Measurements from ENCODE around the gene ZNF432. TPM values are rescaled to one million over a fixed set of nuclear protein-coding genes. Genes with fewer than 3 reads are reported as not detected.
"Not testable (repeated sequence)": the region's sequence is repeated elsewhere in the genome, so short reads cannot be mapped to it uniquely, and the experiment has no call there.

The ZNF432 gene
- total RNA-seq, 6 donors from 2014 or later: 8.4 to 16.3 (median 12.8) TPM

DNA sequence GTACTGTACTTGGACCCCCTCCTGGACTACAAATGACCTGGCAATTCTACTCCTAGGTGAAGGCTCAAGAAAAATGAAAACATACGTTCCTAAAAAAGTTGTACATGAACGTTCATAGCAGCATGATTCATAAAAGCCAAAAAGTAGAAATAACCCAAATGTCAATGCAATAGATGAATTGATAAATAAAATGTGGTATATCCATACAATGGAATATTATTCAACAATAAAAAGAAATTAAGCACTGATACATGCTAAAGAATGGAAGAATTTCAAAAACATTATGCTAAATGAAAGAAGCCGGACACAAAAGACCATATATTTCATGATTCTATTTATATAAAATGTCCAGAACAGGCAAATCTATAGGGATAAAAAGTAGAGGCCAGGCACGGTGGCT is 9.5 kb downstream of the ZNF432 start:
- ATAC-seq (ENCODE audit: low FRiP score in 2 of 2): no peak
- Histone ChIP-seq H3K4me3 (no peak overlapping the region), H3K36me3 (peaks cover 57 to 92% (median 81%) of the 10 kb centered on the region in 4 donors), H3K4me1 (no peaks in the 10 kb centered on the region), H3K27ac (no peak overlapping the region), H3K27me3 (no peaks in the 10 kb centered on the region), H3K9me3 (peaks cover 67 to 90% (median 83%) of the 10 kb centered on the region in 4 donors)
- DNase-seq: no peak
- TF ChIP-seq POLR2AphosphoS5 (IDR thresholded peaks at IDR 0.05): no peak
- no peak for TF ChIP-seq EP300 (IDR thresholded peaks at IDR 0.05)
- no peak for TF ChIP-seq CTCF (IDR thresholded peaks at IDR 0.05)
- TF ChIP-seq POLR2A (IDR thresholded peaks at IDR 0.05): no peak
- 93 to 95% methylated on average over 4 of the region's 4 CpGs for WGBS, 2 donors

GRCh38 chr19:52034051-52034728 is 14.4 kb downstream of the ZNF432 start:
- H3K27me3 ChIP-seq: no peaks in the 10 kb centered on the region
- 96 to 98% methylated on average over 12 of the region's 12 CpGs for WGBS, 2 donors
- ATAC-seq (ENCODE audit: low FRiP score in 2 of 2): no peak
- H3K4me3 ChIP-seq: no peak overlapping the region
- H3K27ac ChIP-seq: no peak overlapping the region
- H3K36me3 ChIP-seq: peaks cover 36 to 57% (median 55%) of the 10 kb centered on the region in 4 donors
- no peak for TF ChIP-seq POLR2AphosphoS5 (IDR thresholded peaks at IDR 0.05)
- TF ChIP-seq EP300 (IDR thresholded peaks at IDR 0.05): no peak
- TF ChIP-seq CTCF (IDR thresholded peaks at IDR 0.05): no peak
- TF ChIP-seq POLR2A (IDR thresholded peaks at IDR 0.05): no peak
- no peaks in the 10 kb centered on the region for H3K4me1 ChIP-seq
- no peak for DNase-seq
- H3K9me3 ChIP-seq: peaks cover 76 to 91% (median 87%) of the 10 kb centered on the region in 4 donors

DNA sequence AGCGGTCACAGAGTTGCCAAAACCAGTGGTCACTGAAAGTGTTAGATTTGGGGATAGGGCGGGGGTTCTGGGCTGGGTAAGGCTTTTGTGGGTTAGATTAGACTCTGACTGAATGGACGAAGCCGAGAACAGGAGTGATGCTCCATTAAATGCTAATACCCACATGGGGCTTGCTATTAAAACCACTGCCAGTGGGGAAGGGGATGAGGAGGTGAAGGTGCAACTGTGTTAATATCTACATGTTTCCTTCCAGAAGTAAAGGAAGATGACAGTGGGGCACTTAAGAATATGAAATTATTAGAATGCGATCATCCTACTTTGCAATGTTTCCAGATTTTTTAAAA is 19.9 kb downstream of the ZNF432 start:
- Histone ChIP-seq H3K27me3 (no peaks in the 10 kb centered on the region), H3K4me1 (peaks cover 7 to 14% (median 11%) of the 10 kb centered on the region in 4 donors), H3K4me3 (peak overlapping the region; percentile 48 to 80 (median 62)), H3K36me3 (peaks cover 10 to 23% (median 19%) of the 10 kb centered on the region in 4 donors), H3K9me3 (peaks cover 38 to 60% (median 53%) of the 10 kb centered on the region in 4 donors), H3K27ac (peak overlapping the region; percentile 90 to 93 (median 92))
- 23 to 25% methylated on average over 5 of the region's 5 CpGs for WGBS, 2 donors
- TF ChIP-seq POLR2AphosphoS5 (IDR thresholded peaks at IDR 0.05): no peak
- TF ChIP-seq CTCF (IDR thresholded peaks at IDR 0.05): no peak
- no peak for TF ChIP-seq POLR2A (IDR thresholded peaks at IDR 0.05)
- TF ChIP-seq EP300 (IDR thresholded peaks at IDR 0.05): no peak
- peak; percentile 23 to 38 for ATAC-seq (ENCODE audit: low FRiP score in 2 of 2)
- DNase-seq: no peak

DNA sequence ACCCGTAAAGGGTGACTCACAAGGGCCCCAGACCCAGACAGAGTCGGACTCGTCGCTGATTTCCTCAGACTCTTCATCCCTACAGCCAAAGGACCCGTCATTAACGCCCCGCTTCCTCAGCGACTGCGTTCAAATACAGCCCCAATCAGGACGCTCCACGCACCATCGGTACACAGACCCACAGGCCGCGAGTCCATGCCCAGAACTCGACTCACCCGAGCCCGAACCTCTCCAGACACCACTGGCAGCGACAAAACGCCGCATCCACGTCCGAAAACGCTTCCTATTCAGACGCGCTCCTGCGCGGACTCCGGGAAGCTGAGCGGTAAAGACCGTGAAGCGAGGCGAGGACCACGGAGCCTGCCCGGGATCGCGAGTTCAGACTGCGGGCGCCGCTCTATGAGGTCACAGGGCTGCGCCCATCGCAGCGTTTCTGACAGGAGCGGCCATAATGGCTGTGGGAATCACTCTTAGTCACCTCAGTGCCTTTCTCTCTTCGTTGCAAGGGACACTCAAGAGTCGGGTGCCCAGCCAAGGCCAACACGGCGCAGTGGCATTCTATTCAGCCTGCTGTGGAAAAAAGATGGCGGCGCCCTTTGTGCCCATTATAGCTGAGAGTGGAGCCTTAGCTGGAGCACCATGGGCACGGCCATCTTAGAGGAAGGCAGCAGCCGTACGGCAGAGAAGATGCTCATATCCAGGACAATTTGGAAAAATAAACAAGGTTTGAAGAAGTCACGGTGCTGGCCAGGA is 20.4 kb downstream of the ZNF432 start, which contains the start of gene ZNF614:
ZNF614 (minus strand) TSS at position 353 of the 753 bp plus-strand sequence. CDS start 2,634 bp downstream, outside the sequence.
- H3K4me3 ChIP-seq: peak within 1 kb of the TSS; percentile 48 to 80 (median 62)
- TF ChIP-seq POLR2A (IDR thresholded peaks at IDR 0.05) (peak in 2 of 4 donors; percentile 72 to 77), POLR2AphosphoS5 (IDR thresholded peaks at IDR 0.05) (peak; percentile 76 to 83), EP300 (IDR thresholded peaks at IDR 0.05) (no peak), CTCF (IDR thresholded peaks at IDR 0.05) (peak in 1 of 6 experiments; percentile 7)
- H3K27me3 ChIP-seq: no peaks in the 10 kb centered on the region
- H3K4me1 ChIP-seq: peaks cover 7 to 14% (median 11%) of the 10 kb centered on the region in 4 donors
- peaks cover 10 to 26% (median 23%) of the 10 kb centered on the region in 4 donors for H3K36me3 ChIP-seq
- WGBS, 2 donors: 1 to 3% methylated on average over 30 to 53 of the region's 53 CpGs
- peak; percentile 88 to 96 for DNase-seq
- peaks cover 35 to 60% (median 51%) of the 10 kb centered on the region in 4 donors for H3K9me3 ChIP-seq
- peak; percentile 98 for ATAC-seq (ENCODE audit: low FRiP score in 2 of 2)
- peak within 1 kb of the TSS; percentile 90 to 93 (median 92) for H3K27ac ChIP-seq

GRCh38 chr19:52026255-52026990 is 22.2 kb downstream of the ZNF432 start:
- Histone ChIP-seq H3K4me1 (peaks cover 7 to 14% (median 11%) of the 10 kb centered on the region in 4 donors), H3K36me3 (peaks cover 10 to 44% (median 37%) of the 10 kb centered on the region in 4 donors), H3K9me3 (peaks cover 27 to 60% (median 48%) of the 10 kb centered on the region in 4 donors)
- H3K27ac ChIP-seq; H3K4me3 ChIP-seq; DNase-seq; ATAC-seq (ENCODE audit: low FRiP score in 2 of 2); H3K27me3 ChIP-seq: not testable (repeated sequence)
- WGBS, 2 donors: 85% methylated on average over 15 of the region's 15 CpGs

GRCh38 chr19:52024478-52024877 is 24.2 kb downstream of the ZNF432 start:
- peaks cover 7 to 14% (median 11%) of the 10 kb centered on the region in 4 donors for H3K4me1 ChIP-seq
- not testable (repeated sequence) for H3K27me3 ChIP-seq; H3K4me3 ChIP-seq; ATAC-seq (ENCODE audit: low FRiP score in 2 of 2); H3K27ac ChIP-seq; DNase-seq
- 79 to 82% methylated on average over 4 of the region's 4 CpGs for WGBS, 2 donors
- peaks cover 10 to 62% (median 54%) of the 10 kb centered on the region in 4 donors for H3K36me3 ChIP-seq
- peaks cover 28 to 64% (median 56%) of the 10 kb centered on the region in 4 donors for H3K9me3 ChIP-seq
